IMR-90 (cell line): ENCODE data around the gene GPER1. TPM values are rescaled to one million over a fixed set of nuclear protein-coding genes. Genes with fewer than 3 reads are reported as not detected.

Source experiments
- ATAC-seq: fragments of 200-7000 bp; cut with Tn5 transposase; 2 replicates; pipeline ENCODE4 v1.9.1; 2020; ENCODE audit warnings: low read depth, mild to moderate bottlenecking, moderate library complexity
- BruUV-seq: library from RNA; stranded (reverse); fragments of 400-500 nt; replicated peaks from 2 replicates; lab custom pipeline; 2021; lab: Mats Ljungman, UMichigan
- CTCF ChIA-PET: fragments of 300-600 bp; formaldehyde crosslinking; extraction: SDS; loops from one replicate; lab custom pipeline; 2021; ENCODE audit warnings: antibody characterized with exemption; lab: Yijun Ruan, JAX
- POLR2A ChIA-PET: fragments of 300-600 bp; sonication (Branson Sonifier 250); formaldehyde crosslinking; loops from one replicate; lab custom pipeline; 2022; ENCODE audit warnings: antibody characterized with exemption; ENCODE audit not compliant: unreplicated experiment; lab: Charles Lee
- DNase-seq: peaks from one replicate; pipeline ENCODE4 v3.0.0; 2013
- H2AFZ ChIP-seq: replicated peaks from 2 replicates; pipeline ENCODE3; 2013; ENCODE audit warnings: low read length, mild to moderate bottlenecking; ENCODE audit not compliant: poor library complexity
- H2AK5ac ChIP-seq: 2 replicates; pipeline ENCODE4 v1.6.1; 2013; ENCODE audit warnings: low read depth, low read length, inconsistent platforms
- H2AK9ac ChIP-seq: replicated peaks from 2 replicates; pipeline ENCODE3; 2013; ENCODE audit warnings: mild to moderate bottlenecking, low read depth, low read length, moderate library complexity; ENCODE audit not compliant: poor library complexity
- H2BK120ac ChIP-seq: 2 replicates; pipeline ENCODE4 v1.6.1; 2013; ENCODE audit warnings: low read depth, low read length, inconsistent platforms
- H2BK15ac ChIP-seq: 3 replicates; pipeline ENCODE4 v1.6.1; 2013; ENCODE audit warnings: low read depth, low read length, inconsistent platforms
- H2BK20ac ChIP-seq: 2 replicates; pipeline ENCODE4 v1.6.1; 2013; ENCODE audit warnings: low read depth, mild to moderate bottlenecking, inconsistent platforms, low read length, moderate library complexity
- H2BK5ac ChIP-seq: 2 replicates; pipeline ENCODE4 v1.6.1; 2013; ENCODE audit warnings: mild to moderate bottlenecking, low read depth, low read length, inconsistent platforms; ENCODE audit not compliant: poor library complexity, severe bottlenecking
- H3K14ac ChIP-seq: replicated peaks from 2 replicates; pipeline ENCODE4 v1.6.1; 2013; ENCODE audit warnings: low read depth, low read length, inconsistent platforms
- H3K18ac ChIP-seq: 2 replicates; pipeline ENCODE4 v1.6.1; 2013; ENCODE audit warnings: low read depth, low read length, control low read depth
- H3K23ac ChIP-seq: 2 replicates; pipeline ENCODE4 v1.6.1; 2013; ENCODE audit warnings: low read depth, low read length, inconsistent platforms
- H3K27ac ChIP-seq: 2 replicates; pipeline ENCODE4 v1.5.1; 2013; ENCODE audit warnings: mild to moderate bottlenecking, control low read depth, low read length; ENCODE audit not compliant: insufficient read depth
- H3K27me3 ChIP-seq: 2 replicates; pipeline ENCODE4 v1.6.1; 2013; ENCODE audit warnings: low read length; ENCODE audit not compliant: control insufficient read depth, insufficient read depth
- H3K36me3 ChIP-seq: 2 replicates; pipeline ENCODE4 v1.6.1; 2013; ENCODE audit warnings: low read length, mixed read lengths; ENCODE audit not compliant: control insufficient read depth, insufficient read depth
- H3K4ac ChIP-seq: 2 replicates; pipeline ENCODE4 v1.6.1; 2013; ENCODE audit warnings: low read depth, low read length, inconsistent platforms
- H3K4me1 ChIP-seq: 2 replicates; pipeline ENCODE4 v1.6.1; 2013; ENCODE audit warnings: low read length, mixed read lengths; ENCODE audit not compliant: control insufficient read depth, insufficient read depth
- H3K4me2 ChIP-seq: 2 replicates; pipeline ENCODE4 v1.6.1; 2013; ENCODE audit warnings: low read depth, mild to moderate bottlenecking, control low read depth, low read length, moderate library complexity
- H3K4me3 ChIP-seq: 2 replicates; pipeline ENCODE4 v1.5.1; 2013; ENCODE audit warnings: low read depth, mild to moderate bottlenecking, control low read depth, low read length, moderate library complexity; ENCODE audit not compliant: insufficient read depth
- H3K56ac ChIP-seq: 2 replicates; pipeline ENCODE4 v1.6.1; 2013; ENCODE audit warnings: low read length, inconsistent platforms; ENCODE audit not compliant: insufficient read depth; ENCODE audit errors: extremely low read depth
- H3K79me1 ChIP-seq, 2 experiments: 2 replicates each; pipeline ENCODE4 v1.6.1; 2013; ENCODE audit warnings: low read length in 2 of 2, inconsistent platforms in 1 of 2, low read depth in 1 of 2
- H3K9ac ChIP-seq: 2 replicates; pipeline ENCODE4 v1.6.1; 2013; ENCODE audit warnings: low read depth, low read length, control low read depth
- H3K9me1 ChIP-seq: 2 replicates; pipeline ENCODE4 v1.6.1; 2013; ENCODE audit warnings: low read length, inconsistent platforms; ENCODE audit not compliant: insufficient read depth
- H3K9me3 ChIP-seq: 2 replicates; pipeline ENCODE4 v1.6.1; 2013; ENCODE audit warnings: low read length; ENCODE audit not compliant: control insufficient read depth, insufficient read depth
- H4K20me1 ChIP-seq: 2 replicates; pipeline ENCODE4 v1.6.1; 2013; ENCODE audit warnings: low read length, inconsistent platforms; ENCODE audit not compliant: insufficient read depth
- H4K5ac ChIP-seq: 2 replicates; pipeline ENCODE4 v1.6.1; 2013; ENCODE audit warnings: mild to moderate bottlenecking, low read depth, low read length, control low read depth
- H4K8ac ChIP-seq, 2 experiments: 2 replicates each; pipeline ENCODE4 v1.6.1; 2013; ENCODE audit warnings: low read depth in 2 of 2, low read length in 2 of 2, control low read depth in 1 of 2, inconsistent platforms in 1 of 2
- H4K91ac ChIP-seq: 2 replicates; pipeline ENCODE4 v1.6.1; 2013; ENCODE audit warnings: low read depth, low read length, inconsistent platforms; ENCODE audit not compliant: insufficient read depth
- FOS ChIP-seq: fragments of 150-350 bp; IDR thresholded peaks from 2 replicates; pipeline ENCODE4 v1.6.1; 2016; ENCODE audit warnings: low read depth, low read length
- MAFK ChIP-seq: IDR thresholded peaks from 2 replicates; pipeline ENCODE4 v1.6.1; 2012; ENCODE audit warnings: low read depth, low read length, improper control_type of control experiment
- MAZ ChIP-seq: IDR thresholded peaks from 2 replicates; pipeline ENCODE4 v1.6.1; 2012; ENCODE audit warnings: low read depth, mild to moderate bottlenecking, low read length, improper control_type of control experiment, moderate library complexity, borderline replicate concordance
- RFX5 ChIP-seq: IDR thresholded peaks from 2 replicates; pipeline ENCODE4 v1.8.0; 2012; ENCODE audit warnings: low read depth, mild to moderate bottlenecking, low read length, moderate library complexity
- USF2 ChIP-seq: fragments of 150-350 bp; IDR thresholded peaks from 2 replicates; pipeline ENCODE4 v1.6.1; 2017; ENCODE audit warnings: mild to moderate bottlenecking, antibody characterized with exemption, low read length, low read depth
- WGBS, 2 experiments: methylation state at CpG; one replicate each; pipeline versions ENCODE4 v1.1.5 to v1.1.7; 2013; ENCODE audit warnings: missing lambda C conversion rate in 2 of 2; ENCODE audit not compliant: insufficient read length in 1 of 2; ENCODE audit errors: extremely low coverage in 2 of 2; 5-methylcytosine and 5-hydroxymethylcytosine counted together
- dilution Hi-C: fragments of 300-500 bp; cut with HindIII; formaldehyde crosslinking; loops from one replicate; pipeline ENCODE4 v1.14.3; 2018; ENCODE audit warnings: low sequenced_read_pairs; ENCODE audit not compliant: unreplicated experiment
- in situ Hi-C: fragments of 300-500 bp; cut with MboI; formaldehyde crosslinking; loops from 3 replicates; pipeline ENCODE4 v1.14.3; 2019; ENCODE audit warnings: low sequenced_read_pairs, inconsistent platforms, mixed read lengths
- intact Hi-C: fragments of 100-400 bp; cut with micrococcal nuclease; formaldehyde crosslinking; loops from 2 replicates; pipeline ENCODE4 v1.10.0; 2022
- polyA plus RNA-seq, 3 experiments: library from polyadenylated mRNA; depleted of rRNA; stranded (reverse); fragments of >200 nt; gene quantifications; 2 replicates each; pipeline ENCODE4 v1.2.3, GENCODE V29; 2012; ENCODE audit warnings: low replicate concordance in 1 of 3
- total RNA-seq: library from RNA; depleted of rRNA; stranded (reverse); fragments of >200 nt; gene quantifications from 2 replicates; pipeline ENCODE4 v1.2.3, GENCODE V29; 2012

Gene GPER1
- total and polyA plus RNA-seq, 2 of the 4 experiments (the other 2 are of a cell fraction), result 2.0 to 5.8 TPM

DNA sequence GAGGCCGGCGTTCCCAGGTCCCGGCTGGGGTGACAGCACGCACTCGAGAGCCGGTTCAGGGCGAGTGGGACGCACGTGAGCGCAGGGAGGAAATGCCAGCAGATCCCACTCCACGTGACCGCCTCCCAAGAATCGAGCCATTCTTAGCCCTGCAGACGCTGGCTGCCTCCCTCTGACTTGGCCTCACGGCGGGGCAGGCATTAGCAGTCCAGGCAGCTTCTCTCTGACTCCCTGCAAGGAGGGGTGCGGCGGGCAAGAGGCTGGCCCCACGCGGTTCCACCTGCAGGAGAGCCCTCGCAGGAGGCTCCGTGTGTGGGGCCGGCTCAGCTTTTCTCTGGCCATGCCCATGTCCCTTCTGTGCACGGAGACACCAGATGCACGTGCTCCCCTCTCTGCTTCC, 33.5 kb upstream of the GPER1 start:
- no peak overlapping the region for H2AFZ ChIP-seq
- H2BK20ac ChIP-seq, result no peak overlapping the region
- no peak overlapping the region for H3K56ac ChIP-seq
- no peak overlapping the region for H3K9ac ChIP-seq
- H3K18ac ChIP-seq, result no peak overlapping the region
- BruUV-seq, result no TSS peak
- H2BK15ac ChIP-seq, result no peak overlapping the region
- H4K5ac ChIP-seq, result no peak overlapping the region
- H3K79me1 ChIP-seq, result peaks cover 0 to 8% of the 10 kb centered on the region in 2 experiments; a peak in 1 of 4 replicates
- peaks cover 3% of the 10 kb centered on the region; the same call in 1 of the 2 replicates for H3K36me3 ChIP-seq
- no peaks in the 10 kb centered on the region for H3K9me3 ChIP-seq
- H3K4me2 ChIP-seq, result no peak overlapping the region
- DNase-seq (no peak), ATAC-seq (no peak)
- no peak overlapping the region for H3K4me3 ChIP-seq
- peaks cover 7% of the 10 kb centered on the region; the same call in 1 of the 2 replicates for H3K4me1 ChIP-seq
- no peak for TF ChIP-seq FOS
- TF ChIP-seq RFX5, result no peak
- TF ChIP-seq MAZ, result no peak
- no peak for TF ChIP-seq MAFK
- TF ChIP-seq USF2, result no peak
- H4K20me1 ChIP-seq, result peaks cover 46% of the 10 kb centered on the region
- H3K4ac ChIP-seq, result no peak overlapping the region
- H2AK9ac ChIP-seq, result no peak overlapping the region
- ChIA-PET POLR2A (no interaction called here), CTCF (interaction anchor here (1.2 kb wide), 1 partner anchor 10 kb away, joined by 4 read pairs; the partner anchor contains the start of gene GPR146)
- H2BK120ac ChIP-seq, result no peak overlapping the region
- H4K91ac ChIP-seq, result no peak overlapping the region
- intact Hi-C loops (no loop called here), in situ Hi-C loops (no loop called here), dilution Hi-C loops (no loop called here)
- 83% methylated on average over 21 of the region's 25 CpGs; no CpG with 5 or more reads in 1 of the 2 experiments for WGBS, 2 experiments
- H2BK5ac ChIP-seq, result no peak overlapping the region
- no peak overlapping the region for H3K14ac ChIP-seq
- H4K8ac ChIP-seq, result no peak overlapping the region
- no peaks in the 10 kb centered on the region for H3K27me3 ChIP-seq
- no peak overlapping the region for H3K23ac ChIP-seq
- H2AK5ac ChIP-seq, result no peak overlapping the region
- peaks cover 4% of the 10 kb centered on the region; the same call in 1 of the 2 replicates for H3K9me1 ChIP-seq
- H3K27ac ChIP-seq, result no peak overlapping the region
